Measurements from ENCODE around the gene OR10G8. TPM values are rescaled to one million over a fixed set of nuclear protein-coding genes. Genes with fewer than 3 reads are reported as not detected.
"Not testable (repeated sequence)": the region's sequence is repeated elsewhere in the genome, so short reads cannot be mapped to it uniquely, and the experiment has no call there.

The OR10G8 gene, protein sequence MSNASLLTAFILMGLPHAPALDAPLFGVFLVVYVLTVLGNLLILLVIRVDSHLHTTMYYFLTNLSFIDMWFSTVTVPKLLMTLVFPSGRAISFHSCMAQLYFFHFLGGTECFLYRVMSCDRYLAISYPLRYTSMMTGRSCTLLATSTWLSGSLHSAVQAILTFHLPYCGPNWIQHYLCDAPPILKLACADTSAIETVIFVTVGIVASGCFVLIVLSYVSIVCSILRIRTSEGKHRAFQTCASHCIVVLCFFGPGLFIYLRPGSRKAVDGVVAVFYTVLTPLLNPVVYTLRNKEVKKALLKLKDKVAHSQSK
- total RNA-seq, result not detected

DNA sequence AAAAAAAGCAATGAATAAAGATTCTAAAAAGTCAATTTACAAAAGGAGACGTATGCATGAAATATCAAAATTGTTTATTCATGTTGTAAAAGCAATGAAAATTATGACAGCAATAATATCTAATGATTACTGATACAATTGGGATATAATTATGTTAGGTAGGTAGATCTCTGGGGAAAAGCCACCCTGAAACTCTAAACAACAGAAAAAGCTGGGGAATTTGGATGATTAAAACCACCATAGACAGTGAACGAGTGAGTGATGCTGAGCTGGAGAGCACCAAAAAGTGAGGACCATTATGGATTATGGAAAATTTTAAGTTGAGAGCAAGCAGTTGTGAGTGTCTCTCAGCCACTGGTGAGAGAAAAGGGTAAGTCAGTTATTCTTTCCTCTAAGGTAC is at the start of gene OR10G8:
Gene OR10G8 (plus strand): TSS at position 301 of the 400 bp plus-strand sequence. CDS start 2,825 bp downstream, outside the sequence.
- POLR2A ChIA-PET, result no interaction called here
- CTCF ChIA-PET, result no interaction called here

DNA sequence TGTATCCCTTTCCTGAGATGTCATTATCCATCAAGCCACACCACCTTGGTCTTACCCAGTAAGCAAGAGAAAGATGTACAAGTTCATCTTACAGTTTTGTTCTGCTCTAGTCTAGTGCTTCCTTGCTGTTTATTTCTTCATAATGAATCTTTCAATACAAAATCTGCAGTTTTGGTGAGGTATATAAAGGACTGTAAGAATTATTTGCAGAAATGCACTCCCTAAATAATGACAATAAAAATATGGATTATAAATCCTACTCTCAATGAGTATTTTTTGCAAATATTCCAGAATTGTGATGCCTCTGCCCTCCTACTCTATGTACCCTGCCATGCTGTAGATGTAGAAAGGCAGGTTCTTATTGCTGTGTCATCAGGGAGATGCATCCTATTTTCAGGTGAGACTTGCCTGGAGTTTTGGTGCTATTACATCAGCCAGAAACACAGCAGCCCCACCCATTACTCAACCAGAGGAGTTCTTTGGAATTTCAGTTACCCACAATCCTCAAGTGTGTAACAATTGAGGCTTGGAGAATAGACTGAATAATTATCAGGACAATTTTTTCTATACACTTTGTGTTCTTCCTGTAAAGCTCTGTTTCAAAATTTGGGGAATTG is 48.8 kb upstream of the OR10G8 start, which contains the start of gene OR10S1:
Gene OR10S1 (minus strand): TSS at position 51 of the 617 bp plus-strand sequence. CDS start 117 bp downstream, outside the sequence.
- POLR2A ChIA-PET, result no interaction called here
- CTCF ChIA-PET, result no interaction called here

DNA sequence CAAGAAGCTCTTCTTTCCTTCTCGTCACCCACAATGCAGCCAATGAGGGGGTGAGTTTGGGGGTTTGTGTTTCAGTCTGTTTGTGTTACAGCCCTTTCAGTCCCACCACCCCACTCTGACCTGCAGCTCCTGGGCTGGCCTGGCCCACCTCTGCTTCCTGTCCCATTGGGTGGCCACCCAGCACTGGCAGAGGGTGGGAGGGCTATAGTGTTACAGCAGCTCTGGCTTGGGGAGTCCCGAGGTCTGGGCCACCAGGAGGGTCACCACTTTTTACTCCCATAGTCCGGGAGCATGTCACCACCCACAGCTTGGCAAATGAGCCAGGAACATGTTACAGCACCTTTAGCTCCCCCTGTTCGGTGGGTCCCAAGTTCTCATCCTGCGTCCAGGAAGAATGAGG is 47.3 kb upstream of the OR10G8 start:
- ChIA-PET POLR2A (no interaction called here), CTCF (no interaction called here)

DNA sequence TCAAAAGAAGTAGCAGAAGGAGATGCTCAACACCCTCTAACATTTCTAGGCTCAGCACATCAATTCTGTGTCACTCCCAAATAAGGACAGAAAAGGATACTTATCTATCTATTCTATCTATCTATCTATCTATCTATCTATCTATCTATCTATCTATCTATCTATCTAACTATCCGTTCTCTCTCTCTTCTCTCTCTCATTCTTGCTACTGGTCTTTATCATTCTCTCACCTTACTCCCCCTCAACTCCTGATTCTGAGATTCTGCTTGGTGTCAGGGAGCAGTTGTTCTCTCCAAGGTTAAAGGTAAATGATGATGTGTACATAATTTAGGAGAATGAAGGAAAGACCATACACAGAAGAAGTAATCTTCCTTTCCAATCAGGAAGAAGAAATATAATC is 31.5 kb upstream of the OR10G8 start, which contains the start of gene OR10G6:
Gene OR10G6 (minus strand): TSS at position 43 of the 400 bp plus-strand sequence. CDS start 0 bp downstream, at position 43.
- POLR2A ChIA-PET, result no interaction called here
- CTCF ChIA-PET, result no interaction called here

DNA sequence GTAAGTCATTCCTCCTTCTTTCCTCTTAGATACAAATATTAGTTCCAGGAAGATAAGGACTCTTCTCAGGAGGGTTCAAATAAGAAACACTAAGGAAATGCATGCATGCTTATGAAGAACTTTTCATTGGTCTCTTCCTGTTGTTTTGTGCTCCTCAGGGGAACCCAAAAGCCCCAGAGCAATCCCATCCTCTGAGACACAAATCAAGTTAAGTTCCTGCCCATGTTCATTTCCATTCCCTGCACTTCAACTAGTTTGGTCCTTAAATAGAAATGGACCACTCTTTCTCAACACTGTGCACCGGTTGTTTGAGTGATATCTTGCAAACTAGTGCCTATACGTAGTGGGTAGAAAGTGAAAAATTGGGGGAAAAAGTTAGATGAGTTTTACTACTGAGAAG is 13.9 kb upstream of the OR10G8 start, which contains the start of gene OR10G4:
Gene OR10G4 (plus strand): TSS at position 301 of the 400 bp plus-strand sequence. CDS start 2,578 bp downstream, outside the sequence.
- ChIA-PET CTCF (no interaction called here), POLR2A (no interaction called here)

DNA sequence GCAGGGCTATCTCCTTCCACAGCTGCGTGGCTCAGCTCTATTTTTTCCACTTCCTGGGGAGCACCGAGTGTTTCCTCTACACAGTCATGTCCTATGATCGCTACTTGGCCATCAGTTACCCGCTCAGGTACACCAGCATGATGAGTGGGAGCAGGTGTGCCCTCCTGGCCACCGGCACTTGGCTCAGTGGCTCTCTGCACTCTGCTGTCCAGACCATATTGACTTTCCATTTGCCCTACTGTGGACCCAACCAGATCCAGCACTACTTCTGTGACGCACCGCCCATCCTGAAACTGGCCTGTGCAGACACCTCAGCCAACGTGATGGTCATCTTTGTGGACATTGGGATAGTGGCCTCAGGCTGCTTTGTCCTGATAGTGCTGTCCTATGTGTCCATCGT is 10.8 kb upstream of the OR10G8 start:
- CTCF ChIA-PET, POLR2A ChIA-PET: not testable (repeated sequence)

DNA sequence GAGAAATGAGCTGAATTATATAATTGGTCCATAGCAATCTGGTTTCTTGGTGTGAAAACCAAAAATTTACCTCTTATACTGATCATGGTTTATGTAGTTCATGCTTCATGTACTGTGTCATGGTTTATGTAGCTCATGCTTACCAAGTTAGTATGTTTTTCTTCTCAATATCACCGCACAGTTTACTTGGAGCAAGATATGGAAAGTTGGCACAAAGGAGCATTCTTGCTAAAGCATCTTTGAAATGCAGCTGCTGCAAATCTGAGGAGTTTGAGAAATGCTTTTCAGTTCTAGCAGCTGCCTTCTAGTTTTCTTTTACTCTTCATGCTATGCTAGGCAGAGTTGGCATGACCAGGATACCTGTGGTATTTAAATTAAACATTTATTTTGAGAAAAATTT is 10.1 kb downstream of the OR10G8 start:
- CTCF ChIA-PET, result no interaction called here
- POLR2A ChIA-PET, result no interaction called here

DNA sequence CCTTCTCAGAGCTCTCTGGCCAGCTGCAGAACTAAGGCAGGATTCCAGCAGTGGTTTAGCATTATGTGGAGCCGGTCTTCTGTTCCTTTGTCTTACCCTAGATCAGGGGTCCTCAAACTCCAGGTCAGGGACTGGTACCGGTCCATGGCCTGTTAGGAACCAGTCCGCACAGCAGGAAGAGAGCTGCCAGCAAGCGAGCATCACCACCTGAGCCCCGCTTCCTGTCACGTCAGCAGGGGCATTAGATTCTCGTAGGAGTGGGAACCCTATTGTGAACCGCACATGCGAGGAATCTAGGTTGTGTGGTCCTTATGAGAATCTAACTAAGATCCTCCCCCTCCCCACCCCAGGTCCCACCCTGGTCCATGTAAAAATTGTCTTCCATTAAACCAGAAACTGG is 13.0 kb downstream of the OR10G8 start:
- POLR2A ChIA-PET, result no interaction called here
- CTCF ChIA-PET, result no interaction called here

DNA sequence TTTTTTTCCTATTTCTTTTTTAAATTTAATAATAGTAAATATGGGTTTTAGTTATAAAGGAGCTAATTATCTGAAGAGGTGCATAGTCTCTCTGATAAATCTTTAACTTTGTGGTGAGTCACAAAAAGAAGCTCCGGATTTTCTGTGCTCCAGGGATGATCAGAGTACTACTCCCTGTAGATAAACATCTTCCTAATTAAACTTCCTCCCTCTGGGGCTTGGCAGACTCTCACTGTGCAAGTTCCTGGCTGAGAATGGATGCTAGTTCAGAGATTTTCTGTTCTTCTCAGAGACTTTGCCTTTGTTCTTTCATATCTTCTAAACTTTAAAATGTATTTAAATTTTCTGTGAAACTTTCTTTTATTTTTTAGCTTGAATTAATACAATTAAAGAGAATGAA is 14.7 kb downstream of the OR10G8 start, which contains the start of gene OR10G7:
Gene OR10G7 (minus strand): TSS at position 72 of the 400 bp plus-strand sequence. CDS start 2,324 bp downstream, outside the sequence.
- ChIA-PET POLR2A (no interaction called here), CTCF (no interaction called here)

DNA sequence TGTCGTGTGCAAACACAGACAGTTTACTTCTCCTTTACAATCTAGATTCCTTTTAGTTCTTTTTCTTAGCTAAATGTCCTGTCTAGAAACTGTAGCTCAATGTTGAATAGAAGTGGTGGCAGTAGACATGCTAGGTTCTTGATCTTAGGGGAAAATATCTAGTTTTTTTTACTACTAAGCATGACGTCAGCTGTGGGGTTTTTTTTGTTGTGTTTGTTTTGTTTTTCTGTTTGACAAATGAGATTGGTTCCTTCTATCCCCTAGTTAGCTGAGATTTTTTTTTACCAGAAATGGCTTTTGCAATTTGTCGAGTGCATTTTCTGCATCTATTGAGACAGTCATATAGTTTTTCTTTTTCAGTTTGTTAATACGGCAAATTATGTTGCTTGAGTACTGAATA is 16.8 kb downstream of the OR10G8 start:
- ChIA-PET CTCF (no interaction called here), POLR2A (no interaction called here)

DNA sequence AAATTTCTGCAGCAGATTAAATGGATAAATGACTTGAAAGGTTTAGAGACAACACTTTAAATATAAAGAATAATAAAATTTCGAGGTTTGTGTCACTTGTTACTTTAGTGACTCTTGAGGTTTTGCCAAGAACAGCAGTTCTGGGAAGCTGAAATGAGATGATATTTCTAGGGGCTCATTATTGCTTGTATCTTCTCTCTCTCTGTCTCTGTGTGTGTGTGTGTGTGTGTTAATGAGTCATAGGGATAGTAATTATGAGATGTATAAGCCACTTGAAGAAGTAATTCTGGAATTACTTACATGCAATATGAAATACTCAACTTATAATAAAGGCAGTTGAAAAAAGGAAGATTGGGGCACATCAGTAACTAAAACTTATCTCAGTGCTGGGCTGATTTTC is 24.1 kb downstream of the OR10G8 start:
- ChIA-PET POLR2A (no interaction called here), CTCF (no interaction called here)

DNA sequence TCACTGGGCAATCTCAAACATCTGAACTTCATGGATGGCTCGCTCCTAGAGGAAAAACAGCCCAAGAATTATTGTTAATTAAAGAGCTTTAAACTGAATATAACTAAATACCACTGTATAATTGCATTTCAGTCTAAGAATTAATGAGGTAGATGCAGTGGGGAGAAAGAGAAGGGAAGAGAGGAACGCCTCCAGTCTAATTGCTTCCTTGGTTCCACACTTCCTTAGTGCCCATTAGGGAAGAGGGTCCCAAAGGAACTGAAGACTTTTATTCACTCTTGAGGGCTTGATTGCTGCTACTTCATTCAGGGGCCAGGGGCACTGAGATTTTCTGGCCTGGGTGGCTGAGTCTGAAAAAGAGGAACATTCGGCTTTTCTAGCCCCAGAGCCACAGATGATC is 26.4 kb downstream of the OR10G8 start:
- ChIA-PET CTCF (no interaction called here), POLR2A (no interaction called here)

DNA sequence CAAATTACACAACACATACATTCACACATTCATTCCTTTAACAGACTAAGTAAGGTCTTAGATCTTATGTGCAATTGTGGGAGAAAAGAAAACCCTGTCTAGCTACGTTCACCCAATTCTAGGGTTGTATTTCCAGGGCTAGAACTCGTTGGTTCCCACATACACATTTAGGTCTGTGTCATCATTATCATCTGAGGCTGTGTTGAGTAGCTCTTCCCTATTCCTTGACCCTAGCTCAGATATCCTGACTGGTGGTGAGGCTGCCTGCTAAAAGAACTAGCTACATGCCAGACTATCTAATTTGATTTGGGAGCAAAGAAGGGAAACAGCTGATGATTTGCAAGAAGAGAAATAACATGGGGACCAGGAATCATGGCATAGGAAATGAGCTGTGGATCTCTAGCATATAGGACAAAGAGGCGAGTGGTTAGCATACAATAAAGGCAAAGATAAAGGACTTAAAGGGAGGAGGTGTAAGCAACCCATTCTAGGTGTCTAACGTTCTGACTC is 42.1 kb downstream of the OR10G8 start:
- POLR2A ChIA-PET, result no interaction called here
- CTCF ChIA-PET, result interaction anchor here (1.5 kb wide), 1 partner anchor 132 kb away, joined by 4 read pairs; no protein-coding TSS in a partner anchor

DNA sequence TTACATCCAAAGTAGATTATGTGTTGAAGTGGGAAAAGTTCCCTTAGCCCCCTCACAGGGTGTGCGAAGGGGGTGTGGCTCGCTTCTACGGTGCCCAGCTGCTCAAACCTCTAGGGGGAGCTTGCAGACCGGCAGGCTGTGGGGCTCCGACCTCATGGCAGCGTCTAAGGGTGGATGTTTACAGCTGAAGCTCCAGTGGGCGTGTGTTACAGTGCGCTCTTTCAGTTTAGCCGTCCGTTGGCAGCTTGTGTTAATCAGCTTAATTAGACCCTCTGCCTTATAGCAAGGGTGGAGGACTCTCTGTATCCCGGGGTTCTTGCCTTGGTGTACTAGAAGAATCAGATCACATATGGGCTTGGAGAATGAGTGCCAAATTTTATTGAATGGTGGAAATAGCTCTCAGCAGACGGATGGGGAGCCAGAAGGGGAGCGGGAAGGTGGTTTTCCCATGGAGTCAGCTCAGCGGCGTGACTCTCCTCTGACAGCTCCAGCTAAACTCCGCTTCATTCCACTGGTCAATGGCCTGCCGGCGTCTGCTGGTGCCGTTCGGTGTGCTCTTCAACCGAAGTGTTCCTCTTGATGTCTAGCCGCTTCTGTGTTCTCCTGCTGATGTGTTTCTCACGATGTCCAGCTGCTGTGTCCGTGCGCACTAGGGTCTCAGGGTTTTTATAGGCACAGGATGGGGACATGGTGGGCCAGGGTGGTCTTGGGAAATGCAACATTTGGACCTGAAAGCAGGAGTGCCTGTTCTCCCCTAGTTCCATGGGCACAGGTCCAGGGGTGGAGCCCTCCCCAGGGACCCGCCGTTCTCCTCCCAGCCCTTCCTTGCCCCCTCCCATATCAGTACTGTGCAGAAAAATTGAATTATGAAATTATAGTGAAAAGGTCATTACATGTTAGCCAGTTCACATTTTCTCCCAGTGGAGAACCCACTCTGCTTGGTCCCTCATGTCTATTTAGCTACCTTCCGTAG is 43.1 kb downstream of the OR10G8 start:
- POLR2A ChIA-PET, result no interaction called here
- CTCF ChIA-PET, result interaction anchor here (0.6 to 1.5 kb wide), 3 partner anchors 15 to 609 kb away, joined by 3 to 4 read pairs (median 3); no protein-coding TSS in a partner anchor

DNA sequence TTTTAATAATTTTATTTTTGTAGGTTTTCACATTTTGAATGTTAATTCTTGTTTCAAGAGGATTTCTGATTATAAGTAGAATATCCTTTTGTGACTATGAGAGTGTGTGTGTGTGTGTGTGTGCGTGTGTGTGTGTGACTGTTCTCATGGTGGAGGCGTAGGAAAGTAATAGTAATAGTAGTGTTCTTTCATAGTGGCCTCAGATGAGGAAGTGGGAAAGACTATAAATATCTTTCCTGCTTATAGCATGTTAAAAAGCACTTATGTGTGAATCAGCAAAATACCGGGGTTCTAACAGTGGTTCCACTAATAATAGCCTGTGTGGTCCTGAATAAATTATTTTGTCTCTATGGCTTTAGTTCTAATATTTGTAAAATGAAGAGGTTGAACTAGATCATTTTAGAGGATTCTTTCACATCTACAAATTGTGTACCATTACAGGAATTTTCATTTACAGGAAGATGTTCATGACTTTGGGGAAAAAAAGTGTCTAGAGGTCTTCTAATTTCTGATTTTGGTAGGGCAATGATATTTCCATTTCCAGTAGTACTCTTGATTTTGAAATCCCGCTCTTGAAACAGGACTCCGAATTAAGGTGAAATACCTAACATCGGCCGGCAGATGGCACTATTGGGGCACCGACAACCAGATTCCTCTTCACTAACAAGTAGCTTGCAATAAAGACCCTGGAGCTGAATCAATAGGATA is 44.5 kb downstream of the OR10G8 start:
- ChIA-PET POLR2A (no interaction called here), CTCF (interaction anchor here (0.7 to 1.9 kb wide), 8 partner anchors 8 to 513 kb away, joined by 3 to 4 read pairs (median 3); no protein-coding TSS in a partner anchor)

DNA sequence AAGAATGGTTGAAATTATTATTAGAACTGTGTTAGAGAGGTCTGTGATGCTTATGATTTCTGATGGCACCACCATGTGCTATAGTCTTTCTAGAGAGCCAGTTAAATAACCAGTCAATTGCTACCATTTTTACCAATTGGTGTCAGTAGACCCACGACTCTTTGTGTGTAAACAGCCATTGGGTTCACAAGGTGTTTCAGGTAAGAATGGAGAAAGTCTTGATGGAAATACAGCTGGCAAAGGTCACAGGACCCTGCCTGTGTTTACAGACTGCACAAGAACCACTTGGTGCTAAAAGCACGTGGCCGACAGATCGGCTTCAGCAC is 45.0 kb downstream of the OR10G8 start:
- POLR2A ChIA-PET, result no interaction called here
- CTCF ChIA-PET, result interaction anchor here (0.7 to 1.9 kb wide), 8 partner anchors 9 to 512 kb away, joined by 3 to 4 read pairs (median 3); no protein-coding TSS in a partner anchor

DNA sequence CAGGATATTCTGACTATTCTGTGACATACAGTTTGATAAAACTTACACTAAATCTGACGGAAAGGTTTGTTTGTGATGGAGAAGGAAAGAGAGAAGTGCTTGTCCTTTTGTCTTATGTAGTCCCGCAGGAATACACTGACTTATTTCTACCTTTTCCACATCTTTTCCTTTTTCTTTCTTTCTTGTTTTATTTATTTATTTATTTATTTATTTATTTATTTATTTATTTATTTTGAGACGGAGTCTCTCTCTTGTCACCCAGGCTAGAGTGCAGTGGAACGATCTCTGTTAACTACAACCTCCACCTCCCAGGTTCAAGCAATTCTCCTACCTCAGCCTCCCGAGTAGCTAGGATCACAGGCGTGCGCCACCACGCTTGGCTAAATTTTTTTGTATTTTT is 45.5 kb downstream of the OR10G8 start:
- ChIA-PET POLR2A (no interaction called here), CTCF (interaction anchor here (1.0 to 1.9 kb wide), 4 partner anchors 11 to 512 kb away, joined by 3 to 4 read pairs (median 4); no protein-coding TSS in a partner anchor)

DNA sequence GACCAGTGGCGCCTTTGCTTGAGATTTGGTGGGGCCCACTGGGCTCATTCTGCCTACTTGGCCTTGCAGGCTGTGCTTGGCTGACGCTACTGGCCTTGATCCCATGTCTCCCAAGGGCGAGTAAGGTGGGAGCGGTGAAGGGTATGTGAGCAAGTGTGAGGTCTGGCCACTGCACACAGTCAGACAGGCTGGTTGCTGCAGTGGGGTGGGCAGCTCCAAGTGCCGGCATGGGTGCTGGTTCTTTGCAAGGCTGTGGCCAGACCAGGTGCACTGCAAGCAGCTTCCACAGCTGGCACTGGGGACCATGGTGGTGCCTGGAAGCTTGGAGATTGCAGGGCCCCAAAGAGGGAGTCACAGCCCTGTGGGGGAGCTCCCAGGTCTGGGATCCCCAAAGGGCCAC is 48.0 kb downstream of the OR10G8 start:
- CTCF ChIA-PET, result no interaction called here
- POLR2A ChIA-PET, result no interaction called here

DNA sequence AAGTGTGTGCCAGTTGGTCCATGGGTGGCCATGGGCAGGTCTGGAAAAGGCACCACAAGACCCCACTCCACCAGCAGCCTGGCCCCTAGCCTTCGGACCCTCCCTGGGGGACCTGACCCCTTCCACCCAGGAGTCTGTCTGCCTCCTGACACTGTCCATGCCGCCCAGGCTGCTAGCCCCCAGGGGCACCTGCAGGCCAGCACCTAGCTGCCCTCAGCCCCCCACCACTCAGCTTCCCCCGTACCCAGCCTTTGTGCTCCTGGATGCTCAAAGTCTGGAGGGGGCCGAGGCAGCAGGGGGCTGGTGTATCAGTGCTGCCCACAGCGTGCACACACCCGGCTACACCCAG is 48.9 kb downstream of the OR10G8 start:
- POLR2A ChIA-PET, result no interaction called here
- CTCF ChIA-PET, result no interaction called here

Data from activated CD8-positive, alpha-beta memory T cell treated with anti-CD3 and anti-CD28 coated beads for 36 hours (primary cell).